Fibroblast of lung (primary cell): ENCODE results near the gene TMEM214.

Experiments
- EZH2 ChIP-seq: IDR thresholded peaks from 2 replicates; pipeline ENCODE4 v1.5.1; 2012; ENCODE audit warnings: low read length, control low read depth, mild to moderate bottlenecking; ENCODE audit errors: missing control alignments
- TF ChIP-seq, protein P1 (sequence below), 2 donors: IDR thresholded peaks in 1 of 2; conservative IDR thresholded peaks in 1 of 2; 1 replicate in 1 of 2; 2 replicates in 1 of 2; pipeline ENCODE4 v1.5.1; 2011 to 2012; ENCODE audit warnings: low read length in 2 of 2, control low read depth in 1 of 2, inconsistent platforms in 1 of 2, low read depth in 1 of 2, mild to moderate bottlenecking in 1 of 2

DNA sequence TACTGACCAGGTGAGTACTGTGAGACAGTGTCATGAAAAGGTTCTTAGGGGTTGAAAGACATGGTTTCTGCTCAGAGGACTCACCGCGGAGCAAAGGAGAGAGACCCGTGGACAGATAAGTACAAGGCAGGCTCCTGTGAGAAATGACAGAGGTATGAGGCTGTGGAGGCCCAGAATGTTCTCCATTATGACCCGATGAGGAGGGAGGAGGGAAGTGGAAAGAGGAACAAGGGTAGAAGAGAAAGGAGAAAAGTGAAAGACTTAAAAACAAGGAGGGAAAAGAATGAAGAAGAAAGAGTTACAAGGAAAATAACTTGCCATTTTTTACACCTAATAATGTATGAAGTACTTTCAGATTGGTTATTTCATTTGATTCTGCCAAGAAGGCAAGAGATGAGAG lies 32.5 kb upstream of the TMEM214 start:
- TF ChIP-seq, protein P1, sequence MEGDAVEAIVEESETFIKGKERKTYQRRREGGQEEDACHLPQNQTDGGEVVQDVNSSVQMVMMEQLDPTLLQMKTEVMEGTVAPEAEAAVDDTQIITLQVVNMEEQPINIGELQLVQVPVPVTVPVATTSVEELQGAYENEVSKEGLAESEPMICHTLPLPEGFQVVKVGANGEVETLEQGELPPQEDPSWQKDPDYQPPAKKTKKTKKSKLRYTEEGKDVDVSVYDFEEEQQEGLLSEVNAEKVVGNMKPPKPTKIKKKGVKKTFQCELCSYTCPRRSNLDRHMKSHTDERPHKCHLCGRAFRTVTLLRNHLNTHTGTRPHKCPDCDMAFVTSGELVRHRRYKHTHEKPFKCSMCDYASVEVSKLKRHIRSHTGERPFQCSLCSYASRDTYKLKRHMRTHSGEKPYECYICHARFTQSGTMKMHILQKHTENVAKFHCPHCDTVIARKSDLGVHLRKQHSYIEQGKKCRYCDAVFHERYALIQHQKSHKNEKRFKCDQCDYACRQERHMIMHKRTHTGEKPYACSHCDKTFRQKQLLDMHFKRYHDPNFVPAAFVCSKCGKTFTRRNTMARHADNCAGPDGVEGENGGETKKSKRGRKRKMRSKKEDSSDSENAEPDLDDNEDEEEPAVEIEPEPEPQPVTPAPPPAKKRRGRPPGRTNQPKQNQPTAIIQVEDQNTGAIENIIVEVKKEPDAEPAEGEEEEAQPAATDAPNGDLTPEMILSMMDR (conservative IDR thresholded peaks at IDR 0.05 in 1 of 2, IDR thresholded peaks at IDR 0.05 in 1 of 2; ENCODE audit: low read depth in 1 of 2, low read length in 2 of 2): no peak
- no peak for TF ChIP-seq EZH2
